NCI-H524 treated with DMSO at 0.1 percent for 48 hours (cell line): ENCODE data around the gene TSPAN8.
"Not testable (repeated sequence)": the region's sequence is repeated elsewhere in the genome, so short reads cannot be mapped to it uniquely, and the experiment has no call there.

ENCODE experiments used
- DNase-seq: peaks from one replicate; lab custom pipeline; 2025; lab: John Stamatoyannopoulos, UW

TSPAN8 gene

GRCh38 chr12:71125949-71126348, 31.9 kb downstream of the TSPAN8 start:
- DNase-seq, result no peak

GRCh38 chr12:71125515-71125914, 32.3 kb downstream of the TSPAN8 start:
- DNase-seq, result no peak

- no peak for DNase-seq
Measured at GRCh38 chr12:71124835-71125460, 32.9 kb downstream of the TSPAN8 start.

- not testable (repeated sequence) for DNase-seq
Measured at GRCh38 chr12:71113148-71113547, 44.7 kb downstream of the TSPAN8 start.

- DNase-seq, result no peak
Measured at GRCh38 chr12:71109834-71110233, 48.0 kb downstream of the TSPAN8 start.

GRCh38 chr12:71108355-71108754, 49.4 kb downstream of the TSPAN8 start:
- DNase-seq, result no peak

GRCh38 chr12:71107936-71108335, 49.9 kb downstream of the TSPAN8 start:
- DNase-seq, result no peak

GRCh38 chr12:71105956-71106355, 51.8 kb downstream of the TSPAN8 start:
- DNase-seq, result no peak

- DNase-seq, result no peak
Measured at GRCh38 chr12:71092290-71092689, 65.5 kb downstream of the TSPAN8 start.

- DNase-seq, result no peak
Measured at GRCh38 chr12:71090971-71091370, 66.8 kb downstream of the TSPAN8 start.

- no peak for DNase-seq
Measured at GRCh38 chr12:71085575-71085974, 72.2 kb downstream of the TSPAN8 start.

- no peak for DNase-seq
Measured at GRCh38 chr12:71075743-71076142, 82.1 kb downstream of the TSPAN8 start.
